Retinal pigment epithelial cell (primary cell): ENCODE measurements around the gene H2BK1.

Source experiments
- DNase-seq: peaks from one replicate; pipeline ENCODE4 v3.0.0-alpha.2; 2010; ENCODE audit warnings: low read depth
- H3K4me3 ChIP-seq: 2 replicates; pipeline ENCODE4 v1.5.1; 2011; ENCODE audit warnings: mild to moderate bottlenecking, low read length, control low read depth, moderate library complexity
- TF ChIP-seq, protein P1 (sequence below): conservative IDR thresholded peaks from 2 replicates; pipeline ENCODE4 v1.5.1; 2011; ENCODE audit warnings: low read depth, low read length, control low read depth, inconsistent platforms

H2BK1 gene

DNA sequence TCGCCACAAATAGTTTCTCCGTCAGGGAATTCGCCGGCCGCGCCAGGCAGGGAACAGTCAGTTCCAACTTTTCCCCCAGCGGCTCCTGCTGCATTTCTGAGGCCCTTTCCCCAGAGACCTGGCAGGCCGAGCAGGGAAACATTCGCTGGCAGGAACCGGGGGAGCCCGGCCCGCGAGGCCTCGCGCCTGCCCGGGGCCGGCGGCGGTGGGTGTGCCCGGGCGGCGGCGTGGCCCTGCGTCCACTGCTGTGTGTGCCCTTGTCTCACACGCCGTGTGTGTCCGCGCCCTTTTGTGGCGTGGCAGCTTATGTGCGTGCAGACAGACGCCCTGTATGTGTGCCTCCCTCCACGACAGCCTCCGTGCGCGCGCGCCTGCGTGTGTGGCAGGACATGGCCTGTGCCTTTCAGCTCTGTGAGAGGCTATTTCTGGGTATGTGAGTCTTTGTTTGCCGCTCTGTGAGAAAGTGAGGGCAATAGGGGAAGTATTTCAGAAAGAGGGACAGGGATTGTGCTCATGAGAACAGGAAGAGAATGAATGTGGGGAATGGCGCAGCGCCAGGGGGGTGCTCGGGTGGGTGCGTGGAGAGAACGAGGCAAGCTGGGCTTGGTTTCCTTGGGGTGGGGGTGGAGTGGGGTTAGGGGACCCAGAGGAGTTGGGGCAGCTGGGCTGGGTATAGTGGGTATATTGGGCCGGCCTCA, 38.9 kb upstream of the H2BK1 start:
- peak overlapping the region; percentile 29 for H3K4me3 ChIP-seq
- no peak for DNase-seq
- TF ChIP-seq, protein P1, sequence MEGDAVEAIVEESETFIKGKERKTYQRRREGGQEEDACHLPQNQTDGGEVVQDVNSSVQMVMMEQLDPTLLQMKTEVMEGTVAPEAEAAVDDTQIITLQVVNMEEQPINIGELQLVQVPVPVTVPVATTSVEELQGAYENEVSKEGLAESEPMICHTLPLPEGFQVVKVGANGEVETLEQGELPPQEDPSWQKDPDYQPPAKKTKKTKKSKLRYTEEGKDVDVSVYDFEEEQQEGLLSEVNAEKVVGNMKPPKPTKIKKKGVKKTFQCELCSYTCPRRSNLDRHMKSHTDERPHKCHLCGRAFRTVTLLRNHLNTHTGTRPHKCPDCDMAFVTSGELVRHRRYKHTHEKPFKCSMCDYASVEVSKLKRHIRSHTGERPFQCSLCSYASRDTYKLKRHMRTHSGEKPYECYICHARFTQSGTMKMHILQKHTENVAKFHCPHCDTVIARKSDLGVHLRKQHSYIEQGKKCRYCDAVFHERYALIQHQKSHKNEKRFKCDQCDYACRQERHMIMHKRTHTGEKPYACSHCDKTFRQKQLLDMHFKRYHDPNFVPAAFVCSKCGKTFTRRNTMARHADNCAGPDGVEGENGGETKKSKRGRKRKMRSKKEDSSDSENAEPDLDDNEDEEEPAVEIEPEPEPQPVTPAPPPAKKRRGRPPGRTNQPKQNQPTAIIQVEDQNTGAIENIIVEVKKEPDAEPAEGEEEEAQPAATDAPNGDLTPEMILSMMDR: no peak

DNA sequence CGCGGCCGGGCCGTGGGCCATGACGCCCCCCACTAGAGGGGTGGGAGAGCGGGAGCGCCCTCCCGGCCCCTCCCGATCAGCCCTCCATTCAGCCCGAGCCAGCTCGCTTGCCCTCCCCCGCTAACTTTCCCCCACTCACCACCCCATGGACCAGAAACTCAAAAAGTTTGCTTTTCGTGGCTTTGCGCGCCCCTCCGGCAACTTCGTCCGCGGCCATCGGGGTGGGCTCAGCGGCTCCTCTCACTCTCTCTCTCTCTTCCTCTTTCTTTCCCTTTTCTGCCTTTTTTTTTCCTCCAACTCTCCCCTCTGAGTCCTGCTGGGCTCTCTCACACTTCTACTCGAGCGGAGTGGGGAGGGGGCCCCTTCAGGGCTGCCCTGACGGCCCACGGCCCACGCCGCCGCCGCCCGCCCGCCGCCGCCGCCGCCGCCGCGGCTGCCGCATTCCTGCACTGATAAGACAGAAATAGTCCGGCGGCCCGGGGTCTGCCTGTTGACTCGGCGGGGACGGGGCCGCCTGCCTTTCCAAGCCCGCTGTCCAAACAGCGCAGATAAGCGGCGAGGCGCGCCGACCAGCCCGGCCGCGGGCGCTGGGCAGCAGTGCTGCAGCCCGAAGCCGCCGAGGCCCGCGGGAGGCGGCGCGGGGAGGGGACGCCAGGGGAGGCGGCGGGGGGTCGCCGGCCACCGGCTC, 38.2 kb upstream of the H2BK1 start, which contains the start of gene SMARCD3:
SMARCD3 (minus strand) TSS at position 349 of the 688 bp plus-strand sequence; CDS start at position 217, 132 bp downstream.
- no peak for DNase-seq
- TF ChIP-seq, protein P1: no peak

GRCh38 chr7:151247611-151248345, 37.5 kb upstream of the H2BK1 start:
- DNase-seq: no peak
- TF ChIP-seq, protein P1: no peak
- peak overlapping the region; percentile 69 for H3K4me3 ChIP-seq

More for the DNA sequence above, 38.2 kb upstream of the H2BK1 start, which contains the start of gene SMARCD3:
- H3K4me3 ChIP-seq: peak within 1 kb of the TSS; percentile 69

GRCh38 chr7:151246851-151247580, 36.7 kb upstream of the H2BK1 start:
- TF ChIP-seq, protein P1: no peak
- DNase-seq: no peak
- H3K4me3 ChIP-seq: peak overlapping the region; percentile 69

DNA sequence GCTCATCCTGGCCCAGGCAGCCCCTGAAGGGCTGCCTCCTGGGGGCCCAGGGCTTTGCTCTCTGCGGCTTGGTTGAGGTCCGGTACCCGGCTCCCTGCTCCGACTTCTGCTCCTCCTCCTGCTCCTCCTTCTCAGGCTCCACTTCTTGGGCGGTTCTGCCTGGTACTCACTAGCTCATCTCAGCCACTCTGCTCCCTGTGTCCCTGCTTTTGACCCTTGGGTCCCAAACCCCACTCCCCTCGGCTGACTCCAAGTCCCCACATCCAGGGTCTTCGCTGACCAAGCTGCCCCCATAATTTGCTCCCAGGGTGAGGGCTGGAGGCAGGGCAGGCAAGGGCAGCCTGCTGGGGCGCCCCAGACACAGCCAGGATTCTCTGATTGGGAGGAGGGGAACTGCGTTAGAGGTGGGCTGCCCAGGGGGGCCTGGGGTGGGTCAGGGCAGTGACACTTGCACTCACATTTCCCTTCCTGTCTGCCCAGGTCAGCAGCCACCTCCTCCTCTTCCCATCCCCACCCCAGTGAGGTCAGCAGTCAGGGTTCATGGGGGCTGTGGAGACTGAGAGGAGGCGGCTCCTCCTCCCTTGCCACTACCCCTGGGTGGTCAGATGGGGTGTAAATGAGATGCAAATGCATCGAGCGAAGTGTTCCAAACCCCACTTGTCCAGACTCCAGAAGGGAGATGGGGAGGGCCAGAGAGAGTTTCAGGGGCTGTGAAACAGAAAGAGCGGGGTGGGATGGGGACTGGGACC, 36.0 kb upstream of the H2BK1 start:
- TF ChIP-seq, protein P1: no peak
- no peak overlapping the region for H3K4me3 ChIP-seq
- DNase-seq: no peak
